SH-SY5Y (cell line): ENCODE results near the gene CNBD2.

ENCODE experiments used
- GATA2 ChIP-seq: IDR thresholded peaks from 2 replicates; pipeline ENCODE4 v1.6.1; 2011; ENCODE audit warnings: mild to moderate bottlenecking, low read depth, low read length
- GATA3 ChIP-seq: IDR thresholded peaks from 2 replicates; pipeline ENCODE4 v1.6.1; 2011; ENCODE audit warnings: low read depth, mild to moderate bottlenecking, low read length, moderate library complexity

DNA sequence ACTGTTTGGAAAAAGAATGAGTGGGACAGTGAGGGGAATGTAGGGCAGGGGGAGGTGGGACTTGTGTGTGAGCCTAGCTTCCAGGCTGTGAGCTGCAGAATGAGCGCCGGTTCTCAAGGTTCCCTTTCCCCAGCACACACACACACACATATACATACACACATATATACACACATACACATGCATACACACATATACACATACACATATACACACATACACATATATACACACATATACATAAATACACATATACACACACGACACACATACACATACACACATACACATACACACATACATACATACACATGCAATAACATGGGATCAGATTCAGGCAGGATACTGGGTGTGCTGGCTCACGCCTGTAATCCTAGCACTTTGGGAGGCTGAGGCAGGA, 66.5 kb downstream of the CNBD2 start:
- no peak for TF ChIP-seq GATA2
- TF ChIP-seq GATA3: no peak
